Left renal cortex interstitium (tissue), 4 donors: ENCODE data around the gene CABLES2. TPM values are rescaled to one million over a fixed set of nuclear protein-coding genes. Genes with fewer than 3 reads are reported as not detected.

Experiments
- DNase-seq, 4 donors: peaks; one replicate each; pipeline ENCODE4 v3.0.0-alpha.2; 2013; ENCODE audit warnings: low read depth in 4 of 4, low spot score in 2 of 4, missing footprints in 1 of 4
- polyA plus RNA-seq, 4 donors: library from polyadenylated mRNA; unstranded; fragments of 120-200 nt; gene quantifications; one replicate each; pipeline ENCODE4 v1.2.1, GENCODE V29; 2013; ENCODE audit not compliant: insufficient read length in 4 of 4

The CABLES2 gene
- polyA plus RNA-seq, 4 donors, result 8.0 to 11.6 (median 11.0) TPM

GRCh38 chr20:62352402-62353288 is 54.4 kb downstream of the CABLES2 start:
- DNase-seq, result no peak

GRCh38 chr20:62351469-62352401 is 55.4 kb downstream of the CABLES2 start:
- no peak for DNase-seq

- DNase-seq, result no peak
Measured at GRCh38 chr20:62350629-62351422, 56.3 kb downstream of the CABLES2 start.

GRCh38 chr20:62350098-62350628 is 56.9 kb downstream of the CABLES2 start:
- DNase-seq, result no peak

- DNase-seq, result no peak
Measured at GRCh38 chr20:62349556-62350097, 57.5 kb downstream of the CABLES2 start.

GRCh38 chr20:62348604-62349003 is 58.5 kb downstream of the CABLES2 start:
- no peak for DNase-seq

- no peak for DNase-seq
Measured at GRCh38 chr20:62347445-62347844, 59.6 kb downstream of the CABLES2 start.

- DNase-seq, result no peak
Measured at GRCh38 chr20:62347151-62347404, 60.0 kb downstream of the CABLES2 start.

- no peak for DNase-seq
Measured at GRCh38 chr20:62346398-62347150, 60.5 kb downstream of the CABLES2 start.

GRCh38 chr20:62345681-62346370 is 61.3 kb downstream of the CABLES2 start:
- DNase-seq, result no peak

GRCh38 chr20:62344782-62345181 is 62.3 kb downstream of the CABLES2 start:
- DNase-seq, result no peak

GRCh38 chr20:62344092-62344491 is 63.0 kb downstream of the CABLES2 start:
- DNase-seq, result no peak

GRCh38 chr20:62342910-62343309 is 64.2 kb downstream of the CABLES2 start:
- DNase-seq, result no peak

GRCh38 chr20:62339647-62340062 is 67.4 kb downstream of the CABLES2 start:
- no peak for DNase-seq

Other genes starting within 250 kb of the CABLES2 start
- 10 to 100 TPM; 30.6 to 45.6 (median 36.7) TPM for gene MTG2, start 224.3 kb downstream of the CABLES2 start, polyA plus RNA-seq
- under 1 TPM in 3 of 4 donors, not detected in 1; 0.08 to 0.21 (median 0.14) TPM for gene HRH3, start 187.0 kb downstream of the CABLES2 start, polyA plus RNA-seq
- gene OSBPL2, start 168.8 kb downstream of the CABLES2 start, polyA plus RNA-seq, result 10 to 100 TPM; 26.7 to 41.5 (median 34.8) TPM
- gene ADRM1, start 104.3 kb downstream of the CABLES2 start, polyA plus RNA-seq, result 10 to 100 TPM; 44.0 to 74.9 (median 62.5) TPM
- 100 to 1,000 TPM in 3 of 4 donors, 10 to 100 TPM in 1; 70.5 to 201 (median 146) TPM for gene LAMA5, start 40.0 kb downstream of the CABLES2 start, polyA plus RNA-seq
- 1,000 to 10,000 TPM in 1 of 4 donors, 100 to 1,000 TPM in 3; 820 to 1,197 (median 904) TPM for gene RPS21, start 20.2 kb downstream of the CABLES2 start, polyA plus RNA-seq
- 1 to 10 TPM; 1.6 to 3.0 (median 2.0) TPM for gene RBBP8NL, start 20.3 kb upstream of the CABLES2 start, polyA plus RNA-seq
- 10 to 100 TPM in 1 of 4 donors, 1 to 10 TPM in 3; 6.3 to 11.1 (median 8.3) TPM for gene GATA5, start 68.7 kb upstream of the CABLES2 start, polyA plus RNA-seq
- gene SLCO4A1, start 235.2 kb upstream of the CABLES2 start, polyA plus RNA-seq, result 1 to 10 TPM; 1.8 to 9.1 (median 3.4) TPM